ENCODE data around the gene DUT. TPM values are rescaled to one million over a fixed set of nuclear protein-coding genes. Genes with fewer than 3 reads are reported as not detected.

The DUT gene
- total and polyA plus RNA-seq, 10 donors = 72.6 to 145 (median 85.9) TPM

GRCh38 chr15:48317221-48317620 lies 14.0 kb upstream of the DUT start:
- TF ChIP-seq POLR2AphosphoS5 (IDR thresholded peaks at IDR 0.05) (no peak), POLR2A (IDR thresholded peaks at IDR 0.05) (no peak), CTCF (IDR thresholded peaks at IDR 0.05 in 8 of 11, conservative IDR thresholded peaks at IDR 0.05 in 3 of 11) (no peak)
- DNase-seq = no peak
- intact Hi-C loops (cut with DNase I; ENCODE audit: low total_unique reads) = no loop called here
- no peaks in the 10 kb centered on the region for H3K27me3 ChIP-seq (replicated peaks in 1 of 7)
- no peaks in the 10 kb centered on the region for H3K36me3 ChIP-seq
- H3K4me1 ChIP-seq = no peaks in the 10 kb centered on the region
- H3K9me3 ChIP-seq = no peaks in the 10 kb centered on the region
- 79 to 98% (median 95%) methylated on average over 2 of the region's 2 CpGs for WGBS, 5 donors
- no peak overlapping the region for H3K27ac ChIP-seq
- no peak overlapping the region for H3K4me3 ChIP-seq

GRCh38 chr15:48318131-48318530 lies 13.1 kb upstream of the DUT start:
- H3K4me1 ChIP-seq = no peaks in the 10 kb centered on the region
- no peak for TF ChIP-seq POLR2A (IDR thresholded peaks at IDR 0.05)
- no peak for TF ChIP-seq CTCF (IDR thresholded peaks at IDR 0.05 in 8 of 11, conservative IDR thresholded peaks at IDR 0.05 in 3 of 11)
- TF ChIP-seq POLR2AphosphoS5 (IDR thresholded peaks at IDR 0.05) = no peak
- no peaks in the 10 kb centered on the region for H3K27me3 ChIP-seq (replicated peaks in 1 of 7)
- no peak overlapping the region for H3K4me3 ChIP-seq
- no peaks in the 10 kb centered on the region for H3K9me3 ChIP-seq
- H3K27ac ChIP-seq = no peak overlapping the region
- no peaks in the 10 kb centered on the region for H3K36me3 ChIP-seq
- WGBS, 5 donors = 68 to 85% (median 78%) methylated on average over 6 of the region's 6 CpGs
- intact Hi-C loops (cut with DNase I; ENCODE audit: low total_unique reads) = no loop called here
- DNase-seq = no peak

- Histone ChIP-seq H3K27me3 (replicated peaks in 1 of 7) (no peaks in the 10 kb centered on the region), H3K9me3 (no peaks in the 10 kb centered on the region), H3K27ac (no peak overlapping the region), H3K4me3 (no peak overlapping the region), H3K4me1 (peaks cover 0 to 6% (median 1%) of the 10 kb centered on the region in 6 donors), H3K36me3 (no peaks in the 10 kb centered on the region)
- 93 to 97% (median 96%) methylated on average over 7 of the region's 7 CpGs for WGBS, 5 donors
- TF ChIP-seq POLR2A (IDR thresholded peaks at IDR 0.05) (no peak), CTCF (IDR thresholded peaks at IDR 0.05 in 8 of 11, conservative IDR thresholded peaks at IDR 0.05 in 3 of 11) (no peak), POLR2AphosphoS5 (IDR thresholded peaks at IDR 0.05) (no peak)
- intact Hi-C loops (cut with DNase I; ENCODE audit: low total_unique reads) = no loop called here
- no peak for DNase-seq
Measured at GRCh38 chr15:48323294-48323693, 7.9 kb upstream of the DUT start.

- DNase-seq = no peak
- 71 to 77% (median 74%) methylated on average over 5 of the region's 5 CpGs for WGBS, 5 donors
- Histone ChIP-seq H3K27ac (no peak overlapping the region), H3K4me1 (peaks cover 0 to 12% (median 5%) of the 10 kb centered on the region in 6 donors), H3K9me3 (no peaks in the 10 kb centered on the region), H3K4me3 (no peak overlapping the region), H3K36me3 (no peaks in the 10 kb centered on the region), H3K27me3 (replicated peaks in 1 of 7) (no peaks in the 10 kb centered on the region)
- TF ChIP-seq POLR2A (IDR thresholded peaks at IDR 0.05) (no peak), POLR2AphosphoS5 (IDR thresholded peaks at IDR 0.05) (no peak), CTCF (IDR thresholded peaks at IDR 0.05 in 8 of 11, conservative IDR thresholded peaks at IDR 0.05 in 3 of 11) (no peak)
- intact Hi-C loops (cut with DNase I; ENCODE audit: low total_unique reads) = no loop called here
Measured at GRCh38 chr15:48324949-48325348, 6.3 kb upstream of the DUT start.

All from spleen (tissue), 11 donors.